T-helper 1 cell (primary cell): Measurements from ENCODE around the gene PDX1.
"Not testable (repeated sequence)": the region's sequence is repeated elsewhere in the genome, so short reads cannot be mapped to it uniquely, and the experiment has no call there.

Experiments
- DNase-seq, 5 donors: peaks; one replicate each; pipeline ENCODE4 v3.0.0-alpha.2; 2012 to 2020

Gene PDX1

DNA sequence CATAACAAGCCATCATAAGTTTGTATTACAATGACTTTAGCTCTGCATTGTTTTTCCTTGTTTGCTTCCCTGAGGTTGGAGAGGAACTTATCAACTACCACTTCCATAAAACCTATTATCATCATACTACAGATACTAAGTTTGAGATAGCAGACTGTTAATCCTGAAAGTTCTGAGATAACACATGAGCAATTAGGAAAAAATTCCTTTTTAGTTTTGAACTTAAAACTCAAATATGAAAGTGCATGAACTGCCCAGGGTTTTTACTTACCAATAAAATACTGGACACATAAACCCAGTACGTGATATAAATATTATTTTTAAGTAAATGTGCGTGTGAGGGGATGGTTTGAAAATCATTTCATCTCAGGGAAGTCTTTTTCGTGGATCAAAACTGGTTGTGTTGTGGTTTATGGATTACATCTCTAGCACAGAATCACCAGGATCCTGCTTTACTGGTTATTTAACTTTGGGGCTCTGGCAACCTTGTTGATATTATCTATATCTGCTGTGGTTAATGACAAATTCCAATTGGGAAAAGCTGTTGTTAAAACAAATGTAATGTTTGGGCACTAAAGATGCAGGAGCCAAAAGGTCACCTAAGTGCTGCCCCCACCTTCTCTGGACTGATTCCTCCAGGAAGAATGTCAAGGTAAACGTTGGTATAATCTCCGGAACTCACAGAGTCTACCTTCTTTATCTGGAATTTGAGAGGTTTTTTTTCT is 36.9 kb downstream of the PDX1 start:
- no peak for DNase-seq

DNA sequence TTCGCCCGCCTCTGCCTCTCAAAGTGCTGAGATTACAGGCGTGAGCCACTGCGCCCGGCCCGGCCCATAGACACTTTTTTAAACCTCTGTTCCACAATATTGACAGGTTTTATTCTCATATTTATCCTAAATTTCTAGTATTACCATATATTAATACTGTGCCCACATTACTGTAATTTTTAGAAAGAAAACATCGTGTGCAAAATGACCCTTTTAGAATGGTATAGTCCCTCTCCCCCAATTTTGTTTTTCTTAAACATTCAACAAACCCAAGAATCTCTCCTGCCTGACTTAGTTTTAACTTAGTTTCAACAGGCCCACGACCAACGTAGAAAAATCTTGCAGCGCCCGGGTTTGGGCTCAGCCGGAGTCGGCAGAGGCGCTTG is 40.2 kb downstream of the PDX1 start:
- DNase-seq, result no peak

DNA sequence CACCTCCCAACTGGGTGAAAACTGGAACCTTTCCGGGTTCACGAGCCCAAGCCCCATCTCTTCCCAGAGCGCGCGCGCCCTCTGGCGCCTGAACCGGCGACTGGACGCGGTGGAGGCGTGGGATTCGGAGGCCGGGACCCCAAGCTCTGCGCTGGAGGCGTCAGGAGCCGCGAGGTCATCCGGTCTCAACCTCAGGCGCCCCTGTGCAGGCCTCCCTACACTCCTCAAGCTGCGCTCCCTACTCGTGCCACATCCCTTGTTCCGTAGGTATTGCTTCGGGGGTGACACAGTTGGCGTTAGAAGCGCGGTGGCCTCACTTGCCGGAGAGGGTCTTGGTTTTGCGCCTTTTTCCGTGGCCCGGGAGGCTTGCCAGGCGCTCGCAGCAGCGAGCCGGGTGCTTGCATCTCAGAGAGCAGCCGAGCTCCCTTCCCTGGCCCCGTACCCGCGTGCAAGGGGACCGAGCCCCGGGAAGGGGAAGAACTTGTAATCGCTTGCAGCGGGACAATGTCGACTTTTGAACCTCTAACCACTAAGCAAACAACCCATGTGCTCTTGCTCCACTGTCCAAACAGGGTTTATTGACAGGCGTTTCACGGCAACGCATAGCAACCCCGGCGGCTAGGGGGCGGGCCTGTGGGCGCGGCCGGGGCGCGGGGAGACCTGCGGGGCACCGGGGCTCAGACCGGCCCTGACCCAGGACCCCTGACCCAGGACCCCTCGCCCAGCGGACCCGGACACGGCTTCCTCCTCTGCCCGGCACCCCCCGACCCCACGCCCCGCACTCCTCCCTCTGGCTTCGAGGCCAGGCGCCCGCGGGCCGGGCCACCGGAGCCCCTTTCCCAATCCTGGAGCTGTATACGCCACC is 40.8 kb downstream of the PDX1 start:
- peak in 1 of 5 donors; percentile 32 for DNase-seq

DNA sequence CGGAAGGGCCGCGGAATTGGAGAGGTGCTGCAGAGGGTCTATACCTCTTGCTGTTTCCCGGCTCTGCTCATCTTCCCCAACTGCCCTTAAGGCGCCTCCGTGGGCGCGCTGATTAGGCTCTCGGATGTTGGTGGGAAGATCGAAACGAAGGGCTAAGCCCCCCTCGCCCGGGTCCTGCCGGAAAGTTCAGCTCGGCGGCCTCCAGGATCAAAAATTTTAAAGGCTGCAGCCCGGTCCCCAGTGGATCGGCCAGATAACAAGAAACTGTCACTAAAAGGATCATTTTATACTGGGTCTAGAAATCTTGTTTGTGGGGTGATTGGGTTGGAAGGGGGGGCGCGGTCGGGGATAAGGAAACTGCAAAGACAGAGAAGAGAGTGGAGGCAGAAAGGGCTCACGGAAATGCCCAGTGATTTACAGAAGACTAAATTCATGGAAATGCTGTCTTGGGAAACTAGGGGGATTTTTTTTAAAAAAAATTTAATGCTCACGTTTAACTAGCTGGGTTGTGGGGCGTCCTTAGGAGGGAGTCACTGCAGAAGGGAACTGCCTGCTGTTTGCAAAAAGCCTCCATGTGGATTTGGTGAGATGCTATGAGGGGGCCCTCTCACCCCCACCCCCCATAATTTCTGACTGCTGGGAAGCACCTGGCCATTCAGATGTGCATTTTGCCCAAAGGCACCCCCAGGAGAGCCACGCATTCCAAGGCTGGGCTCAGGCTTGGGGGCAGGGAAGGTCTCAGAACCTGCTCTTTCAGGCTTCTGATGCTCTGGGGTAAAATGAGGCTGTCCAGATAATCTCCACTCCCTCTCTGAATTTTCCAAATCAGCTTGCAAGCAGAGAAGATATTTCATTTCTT is 41.7 kb downstream of the PDX1 start:
- no peak for DNase-seq

GRCh38 chr13:27962128-27962841 is 42.5 kb downstream of the PDX1 start:
- no peak for DNase-seq

DNA sequence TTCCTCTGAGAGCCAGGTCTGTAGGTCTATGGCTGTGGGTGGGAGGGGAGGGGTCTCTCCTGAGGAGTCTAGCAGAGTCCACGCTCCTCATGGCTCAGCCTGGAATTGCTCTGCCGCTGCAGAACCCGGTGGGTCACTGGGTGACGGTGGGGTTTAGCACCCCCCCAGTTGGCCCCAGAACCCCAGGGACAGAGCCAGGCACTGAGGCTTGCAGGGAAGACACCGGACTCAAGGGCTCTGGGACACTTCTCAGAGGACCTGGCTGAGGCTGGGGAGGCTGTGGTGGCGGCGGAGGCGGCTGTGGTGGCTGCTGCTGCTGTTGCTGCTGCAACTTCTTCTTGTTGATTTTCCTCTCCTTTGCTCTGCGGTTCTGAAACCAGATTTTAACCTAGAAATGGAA is 43.2 kb downstream of the PDX1 start:
- DNase-seq, result no peak

- DNase-seq, result no peak
These were observed 43.7 kb downstream of the PDX1 start for GRCh38 chr13:27963491-27963890.

- not testable (repeated sequence) for DNase-seq
These were observed 44.4 kb downstream of the PDX1 start for GRCh38 chr13:27964206-27964605.

DNA sequence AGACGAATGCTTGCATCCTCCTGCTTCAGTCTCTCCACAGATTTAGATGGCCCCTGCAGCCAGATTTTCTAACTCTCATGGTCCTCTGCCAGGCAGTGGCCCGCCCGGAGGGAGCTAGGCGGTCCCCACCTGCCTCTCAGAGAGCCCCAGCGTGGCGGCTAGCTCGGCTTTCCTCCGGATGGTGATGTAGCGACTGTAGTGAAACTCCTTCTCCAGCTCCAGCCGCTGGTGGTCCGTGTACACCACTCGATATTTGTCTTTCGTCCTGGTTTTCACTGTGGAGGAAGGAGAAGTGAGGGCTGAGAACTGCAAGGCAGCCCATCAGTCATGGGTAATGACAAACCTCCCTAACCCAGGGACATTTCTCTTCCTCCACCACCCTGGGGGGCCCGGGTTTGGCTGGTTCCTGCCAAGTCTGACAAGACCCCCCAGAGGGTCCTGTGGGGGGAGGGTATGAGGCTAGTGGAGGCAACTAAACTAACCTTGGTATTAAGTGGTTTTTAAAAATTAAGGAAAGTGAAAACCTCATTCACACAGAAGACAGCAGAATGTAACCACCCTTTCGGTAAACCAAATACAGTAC is 45.0 kb downstream of the PDX1 start:
- DNase-seq, result no peak

DNA sequence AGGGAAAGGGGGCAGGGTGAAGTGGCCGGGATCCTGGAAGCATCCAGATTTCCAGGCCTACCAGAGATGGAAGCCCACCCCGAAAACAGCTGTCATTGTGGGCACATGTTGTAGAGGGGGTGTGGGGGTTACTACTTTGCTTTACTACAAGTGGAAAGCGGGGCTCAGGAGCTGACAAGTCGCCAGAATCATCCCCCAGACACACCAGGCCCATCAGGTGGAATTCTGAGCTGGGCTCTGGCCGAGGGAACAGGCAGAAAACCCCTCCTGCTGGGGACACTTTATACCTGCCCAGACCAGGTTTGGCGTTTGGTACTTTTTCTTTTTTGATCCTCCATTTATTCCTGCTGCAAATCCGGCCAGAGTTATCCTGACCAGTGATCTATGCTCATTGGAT is 45.5 kb downstream of the PDX1 start:
- DNase-seq, result no peak

- no peak for DNase-seq
These were observed 46.2 kb downstream of the PDX1 start for GRCh38 chr13:27965740-27966640.

- no peak for DNase-seq
These were observed 46.9 kb downstream of the PDX1 start for GRCh38 chr13:27966641-27967202.

- DNase-seq, result no peak
These were observed 47.5 kb downstream of the PDX1 start for GRCh38 chr13:27967203-27967735.

DNA sequence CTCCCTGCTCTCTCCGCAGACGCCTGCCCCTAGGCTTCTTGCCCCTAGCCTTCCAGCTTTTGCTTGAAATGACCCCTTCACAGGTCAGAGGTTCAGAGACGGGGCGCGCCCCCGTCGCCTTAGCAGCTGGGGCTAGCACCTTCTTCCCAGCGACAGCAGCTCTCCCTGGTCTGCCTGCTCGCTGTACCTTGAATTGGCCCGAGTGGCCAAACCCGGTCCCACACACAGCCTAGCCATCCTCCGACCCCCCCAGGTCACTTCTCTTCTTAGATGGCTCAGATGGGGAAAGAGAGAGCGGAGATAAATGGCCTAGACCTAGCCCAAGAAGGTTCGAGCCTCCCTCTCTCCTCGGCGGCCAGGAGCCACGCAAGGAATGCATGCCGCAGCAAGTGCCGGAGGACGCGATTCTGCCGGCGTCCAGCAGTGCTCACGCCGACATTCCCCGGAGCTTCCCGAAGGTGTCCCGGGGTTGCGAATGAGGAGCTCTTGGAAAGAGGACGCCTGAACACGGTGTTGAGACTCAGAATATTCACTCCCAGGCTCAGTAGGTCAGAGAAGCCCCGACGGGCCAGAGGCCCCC is 48.0 kb downstream of the PDX1 start:
- DNase-seq, result no peak

DNA sequence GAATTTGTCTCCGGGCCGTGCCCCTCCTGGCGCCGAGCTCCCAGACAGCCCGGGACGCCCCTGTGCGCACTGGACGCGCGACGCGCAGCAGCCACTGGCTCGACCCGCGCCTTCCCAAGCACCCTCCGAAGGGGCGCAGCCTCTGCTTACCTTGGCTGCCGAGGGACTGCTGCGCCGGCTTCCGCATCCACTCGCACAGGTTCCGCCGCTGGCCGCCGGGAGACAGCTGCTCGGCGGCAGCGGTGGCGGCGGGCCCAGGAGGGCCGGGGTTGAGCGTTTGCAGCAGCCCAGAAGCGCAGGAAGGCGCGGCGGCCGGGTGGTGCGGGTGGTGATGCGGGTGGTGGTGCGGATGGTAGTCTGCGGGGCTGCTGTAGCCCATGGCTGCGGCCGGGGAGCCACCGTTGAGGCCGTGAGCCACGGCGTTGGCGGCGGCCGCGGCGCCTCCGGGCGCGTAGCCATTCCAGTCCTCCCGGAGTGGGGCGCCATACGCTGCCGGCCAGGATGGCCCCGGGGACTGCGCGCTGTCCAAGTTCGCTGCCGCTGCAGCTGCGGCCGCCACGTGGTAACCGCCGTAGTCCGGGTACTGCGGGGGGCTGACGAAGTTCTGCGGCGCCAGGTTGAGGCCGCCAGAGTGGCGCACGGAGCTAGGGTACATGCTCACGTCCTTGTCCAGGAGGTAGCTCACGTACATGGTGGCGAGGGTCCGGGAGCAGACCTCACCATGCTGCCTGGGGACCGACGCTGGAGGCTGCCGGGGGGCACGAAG is 48.7 kb downstream of the PDX1 start:
- DNase-seq, result no peak

GRCh38 chr13:27969082-27969865 is 49.5 kb downstream of the PDX1 start, which contains the start of gene CDX2:
CDX2 (minus strand) TSS chr13:27969315; CDS start chr13:27969006, 309 bp downstream.
- no peak for DNase-seq

GRCh38 chr13:27969866-27970229 is 50.0 kb downstream of the PDX1 start:
- DNase-seq, result no peak
